Stimulated activated CD4-positive, alpha-beta T cell treated with anti-CD3 and anti-CD28 coated beads, Interleukin-1b, Interleukin-23, amount 100 ng/mL, for 48 hours (primary cell): Measurements from ENCODE around the gene RASSF8.

ENCODE experiments used
- DNase-seq: peaks from one replicate; pipeline ENCODE4 v3.0.0-alpha.2; 2020

Gene RASSF8, protein sequence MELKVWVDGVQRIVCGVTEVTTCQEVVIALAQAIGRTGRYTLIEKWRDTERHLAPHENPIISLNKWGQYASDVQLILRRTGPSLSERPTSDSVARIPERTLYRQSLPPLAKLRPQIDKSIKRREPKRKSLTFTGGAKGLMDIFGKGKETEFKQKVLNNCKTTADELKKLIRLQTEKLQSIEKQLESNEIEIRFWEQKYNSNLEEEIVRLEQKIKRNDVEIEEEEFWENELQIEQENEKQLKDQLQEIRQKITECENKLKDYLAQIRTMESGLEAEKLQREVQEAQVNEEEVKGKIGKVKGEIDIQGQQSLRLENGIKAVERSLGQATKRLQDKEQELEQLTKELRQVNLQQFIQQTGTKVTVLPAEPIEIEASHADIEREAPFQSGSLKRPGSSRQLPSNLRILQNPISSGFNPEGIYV

DNA sequence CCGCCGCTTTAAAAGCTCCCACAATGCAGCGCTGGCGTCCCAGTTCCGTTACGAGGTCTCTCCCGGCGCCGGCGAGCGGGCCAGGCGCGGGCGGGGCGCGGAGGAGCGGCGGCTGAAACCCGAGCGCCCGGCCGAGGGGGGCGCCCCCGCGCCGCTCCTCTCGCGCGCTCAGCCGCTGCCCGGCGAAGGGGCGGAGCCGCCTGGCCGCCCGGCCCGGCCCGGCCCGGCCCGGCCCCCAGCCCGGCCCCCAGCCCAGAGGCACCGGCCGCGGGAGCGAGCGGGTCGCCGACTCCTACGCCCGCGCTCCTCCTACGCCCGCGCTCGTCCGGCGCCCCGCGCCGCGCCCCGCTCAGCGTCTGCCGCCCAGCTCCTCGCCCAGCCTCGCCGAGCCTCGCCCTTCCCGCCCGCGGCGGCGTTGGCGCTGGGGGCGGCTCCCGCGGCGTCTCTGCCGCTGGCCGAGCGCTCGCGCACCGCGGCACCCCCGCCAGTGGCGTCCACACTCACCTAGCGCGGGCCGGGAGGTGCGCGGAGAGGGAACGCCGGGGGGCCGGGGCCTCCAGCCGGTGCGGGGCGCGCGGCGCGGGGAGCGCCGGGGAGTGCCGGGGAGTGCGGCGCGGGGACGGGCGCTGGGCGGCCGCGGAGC, at the start of gene RASSF8:
TSS of gene RASSF8 (plus strand) at position 255 of the 643 bp plus-strand sequence. CDS start 96,662 bp downstream, outside the sequence.
- DNase-seq = peak; percentile 17

DNA sequence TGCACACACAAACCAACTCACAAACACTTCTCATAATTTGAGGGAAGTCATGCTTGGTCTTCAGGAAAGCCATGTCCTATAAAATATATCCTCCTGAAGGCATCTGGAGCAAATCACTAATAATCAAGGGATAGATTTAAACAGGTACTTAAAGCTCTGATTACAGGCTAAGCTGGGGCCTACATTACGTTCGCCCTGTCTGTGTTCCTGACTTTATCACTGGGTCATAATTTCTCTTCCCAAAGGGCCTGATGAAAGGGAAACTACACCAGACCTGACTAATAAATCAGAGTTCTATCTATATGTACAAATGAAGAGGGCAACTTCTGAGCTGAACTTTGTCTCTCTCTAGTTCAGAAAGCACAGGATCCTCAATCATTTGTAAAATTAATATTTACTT, 43.9 kb upstream of the RASSF8 start:
- DNase-seq = no peak

DNA sequence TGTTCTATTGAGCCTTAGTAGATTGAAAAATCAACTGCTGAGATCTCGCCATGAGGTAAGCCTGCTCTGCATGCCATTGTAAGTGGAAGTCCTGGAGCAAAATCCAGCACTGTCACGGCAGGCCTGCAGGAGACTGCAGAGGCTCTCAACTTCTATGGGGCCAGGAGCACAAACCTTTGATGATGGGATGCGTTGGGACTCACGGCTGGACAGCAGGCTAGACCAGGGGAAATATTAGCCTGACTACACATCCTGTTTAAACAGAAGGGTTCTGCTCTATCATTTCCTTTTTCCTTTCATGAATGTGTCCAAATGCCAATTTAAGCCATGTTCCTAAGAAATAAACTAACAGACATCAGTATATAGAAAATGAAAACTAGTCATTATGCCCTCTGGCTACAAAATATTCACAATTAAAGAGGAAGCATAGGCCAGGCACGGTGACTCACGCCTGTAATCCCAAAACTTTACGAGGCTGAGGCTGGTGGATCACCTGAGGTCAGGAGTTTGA, 33.9 kb upstream of the RASSF8 start:
- DNase-seq = no peak

DNA sequence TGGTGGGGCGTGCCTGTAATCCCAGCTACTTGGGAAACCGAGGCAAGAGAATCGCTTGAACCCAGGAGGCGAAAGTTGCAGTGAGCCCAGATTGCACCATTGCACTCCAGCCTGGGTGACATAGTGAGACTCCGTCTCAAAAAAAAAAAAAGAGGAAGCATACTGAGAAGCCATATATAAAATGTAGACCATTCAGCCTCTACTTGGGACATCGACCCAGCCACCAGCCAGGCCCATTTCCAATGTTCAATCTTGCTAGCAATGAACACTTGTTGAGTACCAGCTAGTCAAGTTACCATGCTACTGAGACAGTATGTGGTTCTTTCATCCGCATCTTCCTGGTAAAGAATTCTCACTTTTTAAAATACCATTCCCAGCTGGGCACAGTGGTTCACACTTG, 33.4 kb upstream of the RASSF8 start:
- DNase-seq = no peak

DNA sequence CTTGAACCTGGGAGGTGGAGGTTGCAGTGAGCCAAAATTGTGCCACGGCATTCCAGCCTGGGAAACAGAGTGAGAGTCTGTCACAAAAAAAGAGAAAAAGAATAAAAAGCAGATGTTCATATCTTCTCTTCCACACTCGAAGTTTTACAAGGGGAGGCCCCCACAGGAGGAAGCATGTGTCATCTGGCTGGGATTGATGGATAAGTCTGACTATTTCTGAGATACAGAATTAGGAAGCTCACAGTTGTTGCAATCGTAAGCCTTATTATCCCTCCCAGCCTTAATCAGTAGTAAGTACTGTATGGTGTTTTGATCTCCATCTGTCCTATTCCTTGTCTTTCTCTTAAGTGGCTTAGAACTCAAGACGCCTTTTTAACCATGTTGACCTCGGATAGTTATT, 31.9 kb upstream of the RASSF8 start:
- no peak for DNase-seq

DNA sequence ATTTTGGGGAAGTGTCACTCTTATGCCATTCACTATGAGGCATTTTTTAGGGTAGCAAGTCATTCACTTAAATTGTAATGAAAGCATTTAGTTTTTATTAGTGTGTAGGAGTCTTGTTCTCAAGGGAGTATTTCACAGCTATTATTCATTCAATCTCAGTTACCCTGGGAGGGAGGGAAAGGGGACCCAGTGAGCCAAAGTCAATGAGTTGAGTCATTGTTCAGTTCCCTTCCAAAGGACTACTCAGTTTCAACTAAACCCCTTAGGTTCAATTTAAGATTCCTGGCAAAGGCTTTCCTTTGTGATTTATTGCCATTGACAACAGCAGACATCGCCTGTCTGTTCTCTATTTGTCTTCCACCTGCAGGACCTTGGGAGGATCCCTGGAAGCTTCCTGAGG, 29.3 kb upstream of the RASSF8 start:
- DNase-seq = no peak

DNA sequence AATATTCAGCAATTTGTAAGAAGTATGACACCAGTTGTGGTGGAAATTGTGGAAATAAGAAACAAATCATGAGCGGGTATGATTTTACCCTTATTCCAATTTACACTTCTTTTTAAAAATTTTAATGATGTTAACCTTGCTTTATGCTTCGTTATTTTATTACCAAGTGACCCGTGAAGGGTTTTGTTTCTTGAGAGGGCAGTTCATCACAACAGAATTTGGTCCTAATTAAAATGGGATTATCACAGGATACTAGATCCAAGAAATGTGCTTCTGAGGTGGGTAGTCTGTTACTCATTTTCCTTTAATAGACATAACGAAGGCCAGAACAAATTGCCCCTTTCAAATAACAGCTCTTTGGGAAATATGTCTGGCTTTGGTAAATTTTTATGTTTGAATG, 25.5 kb upstream of the RASSF8 start:
- no peak for DNase-seq

DNA sequence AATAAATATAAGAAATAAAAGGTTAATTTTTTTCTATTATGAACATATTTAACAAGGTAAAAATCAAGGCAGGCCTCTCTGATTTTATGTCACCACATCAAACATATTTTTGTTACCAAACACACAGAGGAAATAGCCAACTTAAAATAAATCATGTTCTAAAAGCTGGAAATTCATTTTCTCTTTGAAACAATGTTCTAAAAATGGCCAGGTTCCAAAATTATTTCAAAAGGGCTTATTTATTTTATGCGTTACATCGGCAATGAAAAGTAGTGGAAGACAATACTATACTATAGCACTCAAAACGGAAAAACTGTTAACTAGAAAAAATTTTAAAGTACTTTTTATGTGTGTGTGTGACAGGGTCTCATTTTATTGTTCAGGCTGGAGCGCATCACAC, 24.0 kb upstream of the RASSF8 start:
- no peak for DNase-seq

DNA sequence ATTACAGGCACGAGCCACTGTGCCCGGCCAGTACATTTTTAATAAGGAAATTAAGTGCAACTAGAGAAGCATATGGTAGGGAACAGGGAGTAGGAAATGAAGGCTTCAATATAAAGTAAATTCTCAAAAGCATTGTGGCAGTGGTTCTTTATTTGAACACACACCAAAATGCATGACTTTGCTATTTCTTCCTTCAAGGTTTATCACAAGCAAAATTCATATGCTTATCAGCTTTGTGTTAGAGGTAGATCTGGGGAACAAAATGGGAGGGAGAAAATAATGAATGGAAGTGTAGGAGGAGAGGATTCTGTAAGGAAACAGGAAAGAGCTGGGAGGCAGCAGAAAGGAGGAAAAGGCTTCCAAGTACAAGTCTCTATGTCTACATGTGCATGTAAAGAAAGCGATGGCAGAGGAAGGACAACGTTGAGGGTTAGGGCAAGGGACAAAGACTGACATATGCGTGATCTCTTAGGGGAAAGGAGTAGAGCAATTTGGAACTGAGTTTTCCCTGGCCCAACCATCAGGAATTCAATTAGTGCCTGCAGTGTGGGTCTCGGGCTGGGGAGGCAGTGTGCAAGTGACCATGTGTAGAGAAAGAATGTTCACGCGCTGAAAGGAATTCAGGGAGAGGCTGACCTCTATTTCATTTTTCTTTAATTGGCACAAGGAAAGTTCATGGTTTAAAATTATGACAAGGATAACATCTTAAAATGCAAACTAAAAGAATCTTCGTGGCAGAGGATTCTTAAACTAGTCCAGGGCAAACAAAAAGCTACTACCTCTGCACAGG, 22.9 kb upstream of the RASSF8 start:
- DNase-seq = no peak

DNA sequence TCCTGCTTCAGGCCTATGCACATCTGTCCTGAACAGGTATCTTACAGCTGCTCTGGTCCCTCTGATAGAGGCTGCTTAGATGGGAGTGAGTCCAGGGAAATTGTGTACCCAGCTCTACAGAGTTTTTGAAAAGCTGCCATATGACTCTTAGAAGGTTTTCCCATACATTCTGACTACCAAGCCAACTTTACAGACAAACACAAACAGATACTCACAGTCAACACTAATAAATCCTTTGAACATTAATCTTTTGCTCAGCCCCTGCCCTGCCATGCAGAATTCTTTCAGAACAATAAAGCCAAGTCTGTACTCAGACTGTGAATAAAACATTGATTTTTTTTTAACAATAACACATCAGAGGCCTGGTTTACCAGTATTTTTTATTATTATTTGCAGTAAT, 21.4 kb upstream of the RASSF8 start:
- DNase-seq = no peak

DNA sequence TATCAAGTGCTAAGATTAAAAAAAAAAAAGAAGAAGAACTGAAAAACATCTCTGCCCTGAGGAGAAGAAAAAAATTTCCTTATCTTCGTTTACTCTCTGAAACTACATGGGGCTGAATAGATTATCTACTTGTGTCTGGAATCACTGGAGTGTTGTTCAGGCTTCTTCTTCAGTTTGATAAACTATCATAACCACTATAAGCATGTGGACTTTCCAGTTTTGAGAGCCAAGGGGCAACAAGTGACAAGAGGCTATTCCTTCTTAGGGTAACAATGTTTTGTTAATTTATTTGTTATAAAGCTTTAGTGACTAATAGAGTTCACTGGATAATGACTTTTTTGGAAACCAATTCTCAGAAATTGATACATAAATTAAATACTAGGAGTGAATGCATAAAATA, 19.9 kb upstream of the RASSF8 start:
- no peak for DNase-seq

DNA sequence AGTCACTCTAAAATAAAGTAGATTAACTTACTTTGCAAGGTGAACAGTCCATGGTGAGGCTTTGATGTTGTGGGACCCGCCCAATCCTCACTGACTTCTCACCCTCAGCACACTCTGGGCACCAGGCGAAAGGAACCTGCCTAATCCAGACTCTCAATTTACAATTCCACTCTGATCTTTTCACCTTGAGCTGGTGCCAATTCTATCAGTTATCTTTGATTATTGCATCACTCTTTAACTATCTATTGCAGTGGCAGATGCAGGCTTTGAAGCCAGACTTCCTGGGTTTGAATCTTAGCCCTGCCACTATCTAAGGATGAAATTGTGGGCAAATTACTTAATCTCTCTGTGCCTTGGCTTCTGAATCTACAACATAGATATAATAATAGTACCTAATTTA, 18.9 kb upstream of the RASSF8 start:
- DNase-seq = no peak

DNA sequence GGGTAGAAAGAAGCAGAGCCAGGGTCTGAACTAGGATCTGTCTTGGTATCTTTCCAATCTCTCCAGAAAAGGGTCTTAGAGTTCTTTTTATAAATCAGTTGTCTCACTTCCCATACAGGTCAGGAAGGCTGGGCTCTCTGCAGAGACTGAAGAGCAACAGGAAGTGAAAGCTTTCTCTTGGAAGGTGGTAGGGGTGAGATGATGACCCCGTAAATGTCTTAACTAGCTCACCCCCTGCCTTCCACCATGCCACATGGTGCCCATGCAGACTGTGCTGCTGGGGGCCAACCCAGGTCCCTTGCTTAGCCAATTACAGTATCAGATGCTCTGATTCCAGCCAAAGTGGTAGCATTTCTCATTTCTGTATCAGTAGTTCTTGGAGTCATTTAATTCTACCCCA, 17.6 kb upstream of the RASSF8 start:
- DNase-seq = no peak

DNA sequence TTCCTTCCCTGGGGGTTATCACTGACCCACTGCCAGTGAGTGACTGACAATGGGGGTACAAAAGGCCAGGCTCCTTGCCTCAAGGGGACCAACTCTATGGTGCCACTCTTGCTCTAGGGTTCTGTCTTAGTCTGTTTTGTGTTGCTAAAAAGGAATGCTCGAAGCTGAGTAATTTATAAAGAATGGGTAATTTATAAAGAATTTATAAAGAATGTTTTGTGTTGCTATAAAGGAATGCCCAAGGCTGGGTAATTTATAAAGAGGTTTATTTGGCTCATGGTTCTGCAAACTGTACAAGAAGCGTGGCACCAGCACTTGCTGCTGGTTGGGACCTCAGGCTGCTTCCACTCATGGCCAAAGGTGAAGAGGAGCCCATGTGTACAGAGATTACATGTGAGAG, 15.8 kb upstream of the RASSF8 start:
- no peak for DNase-seq

DNA sequence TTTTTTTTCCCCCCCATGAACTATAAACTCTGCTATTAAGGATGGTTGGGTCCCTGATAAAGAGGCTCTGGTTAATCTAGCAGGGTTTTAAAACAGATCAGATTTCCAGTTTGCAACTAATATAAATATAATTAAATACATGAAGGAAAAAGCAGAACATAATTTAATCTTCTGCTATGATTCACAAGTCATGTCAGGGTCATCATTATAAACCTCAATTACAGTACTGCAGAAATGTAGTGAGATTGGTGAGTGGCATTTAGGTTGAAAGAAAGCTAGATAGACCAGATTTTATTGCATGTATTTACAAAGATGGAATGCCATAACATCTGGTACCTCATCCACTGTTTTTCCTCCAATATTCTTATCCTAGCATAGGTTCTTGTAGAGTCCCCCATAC, 14.5 kb upstream of the RASSF8 start:
- DNase-seq = no peak

DNA sequence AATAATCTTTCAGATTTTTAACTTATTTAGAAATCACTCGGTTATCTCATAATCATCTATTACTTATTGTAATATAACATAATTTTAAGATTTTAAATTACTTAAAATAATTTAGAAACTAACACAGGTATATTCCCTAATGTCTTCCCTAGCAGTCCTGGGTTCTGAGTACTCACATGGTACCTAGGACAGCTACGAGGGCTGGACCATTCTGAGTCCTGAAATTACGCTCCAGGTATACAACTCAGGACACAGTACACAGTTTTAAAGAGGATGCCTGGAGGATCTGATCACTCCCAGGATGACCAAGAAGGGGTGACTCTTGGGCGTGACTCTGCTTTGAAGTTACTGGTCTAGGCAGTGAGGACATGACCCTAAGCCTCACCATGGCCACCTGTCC, 9.1 kb upstream of the RASSF8 start:
- DNase-seq = no peak

DNA sequence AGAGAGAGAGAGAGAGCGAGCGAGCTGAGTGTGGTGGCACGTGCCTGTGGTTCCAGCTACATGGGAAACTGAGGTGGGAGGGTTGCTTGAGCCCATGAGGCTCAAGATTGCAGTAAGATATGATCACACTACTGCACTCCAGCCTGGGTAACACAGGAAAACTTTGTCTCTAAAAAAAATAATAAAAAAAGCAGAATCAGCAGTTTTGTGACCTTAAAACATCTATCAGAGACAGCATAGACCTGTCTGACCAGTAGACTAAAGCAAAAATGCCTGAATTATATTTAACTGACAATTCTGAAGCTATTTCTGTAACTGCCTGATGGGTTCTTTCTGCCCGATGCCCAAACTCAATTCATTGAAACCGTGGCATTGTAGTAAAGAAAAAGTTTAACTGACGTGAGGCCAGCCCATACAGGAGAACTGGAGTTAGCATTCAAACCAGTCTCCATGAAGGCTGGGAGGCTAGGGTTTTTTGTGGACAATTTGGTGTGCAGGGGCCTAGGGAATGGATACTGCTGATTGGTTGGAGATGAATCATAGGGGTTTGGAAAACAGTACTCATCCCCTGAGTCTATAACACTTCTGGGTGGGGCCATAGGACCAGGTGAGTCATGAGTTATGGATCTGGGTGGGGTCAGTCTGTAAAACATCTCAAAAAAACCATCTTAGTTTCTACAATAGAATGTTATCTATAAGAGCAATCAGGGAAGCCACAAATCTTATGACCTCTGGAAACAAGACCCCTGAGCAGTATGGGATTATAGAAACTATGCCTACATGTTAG, 8.0 kb upstream of the RASSF8 start:
- DNase-seq = no peak

DNA sequence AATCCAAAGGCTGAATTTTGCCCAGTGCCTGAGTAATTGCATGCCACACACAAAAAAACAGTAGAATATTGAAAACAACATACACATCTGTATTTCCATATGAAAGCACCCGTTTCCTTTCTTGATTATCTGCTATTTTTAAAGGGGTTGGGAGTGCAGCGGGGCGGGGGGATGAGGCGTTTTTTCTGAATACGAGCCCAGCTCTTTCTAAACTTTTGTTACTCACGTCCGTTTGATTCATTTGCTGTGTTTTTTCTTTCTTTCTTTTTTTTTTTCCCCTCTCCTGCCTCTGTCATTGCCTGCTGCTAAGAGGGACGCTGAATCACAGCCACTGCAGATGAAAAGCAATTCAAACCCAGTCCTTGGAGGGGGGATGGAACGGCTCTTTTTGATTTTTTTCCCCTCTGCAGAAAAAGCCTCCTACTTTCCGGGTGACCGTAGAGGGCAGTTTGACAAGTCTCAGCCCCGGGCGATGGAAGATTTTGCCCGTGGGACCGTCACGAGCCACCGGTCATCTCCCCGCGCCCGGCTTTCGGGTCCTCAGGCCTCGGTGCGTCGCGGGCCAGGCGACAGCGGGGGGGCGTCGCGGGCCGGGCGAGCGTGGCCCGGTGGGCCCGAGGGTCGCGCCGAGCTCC, 572 bp upstream of the RASSF8 start:
- DNase-seq = peak; percentile 2

DNA sequence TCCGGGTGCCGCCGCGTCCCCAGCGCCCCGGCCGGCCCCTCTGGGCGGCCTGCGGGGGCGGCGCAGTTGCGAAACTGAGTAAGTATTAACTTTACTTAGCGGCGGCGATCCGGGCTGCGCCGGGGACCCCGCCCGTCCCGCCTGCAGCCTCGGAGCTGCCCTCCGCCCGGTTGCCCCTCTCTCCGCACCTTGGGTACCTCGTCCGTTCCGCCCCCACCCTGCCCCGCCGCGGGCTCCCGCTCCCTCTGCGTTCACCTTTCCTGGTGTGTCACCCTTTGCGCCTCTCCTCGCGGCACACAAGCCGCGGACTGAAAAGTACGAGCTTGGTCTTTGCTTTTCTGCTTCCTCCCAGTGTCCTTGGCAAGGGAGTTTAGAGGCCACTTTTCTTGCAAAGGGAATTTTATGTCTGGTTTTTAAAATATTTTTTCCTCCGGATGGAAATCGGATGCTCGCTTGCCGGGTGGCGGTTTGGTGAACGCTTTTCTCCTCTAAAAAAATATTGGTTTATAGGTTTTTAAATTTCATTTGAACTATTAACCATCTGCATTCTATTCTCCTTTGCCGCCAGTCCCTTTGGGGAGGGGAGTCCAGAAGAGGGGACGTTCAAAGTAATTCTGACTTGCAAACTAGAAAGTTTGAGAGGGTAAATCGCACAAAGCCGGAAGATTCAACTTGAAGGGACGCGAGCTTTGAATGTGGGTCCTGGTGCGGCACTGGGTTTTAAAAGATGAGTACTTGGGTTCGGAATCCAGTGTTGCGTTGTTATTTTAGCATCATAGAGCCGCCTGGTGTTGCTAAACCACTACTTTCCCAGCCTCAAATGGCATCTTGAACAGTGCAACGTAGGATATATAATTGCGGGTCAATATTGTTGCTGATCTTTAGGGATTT, 834 bp downstream of the RASSF8 start:
- DNase-seq = peak; percentile 19

DNA sequence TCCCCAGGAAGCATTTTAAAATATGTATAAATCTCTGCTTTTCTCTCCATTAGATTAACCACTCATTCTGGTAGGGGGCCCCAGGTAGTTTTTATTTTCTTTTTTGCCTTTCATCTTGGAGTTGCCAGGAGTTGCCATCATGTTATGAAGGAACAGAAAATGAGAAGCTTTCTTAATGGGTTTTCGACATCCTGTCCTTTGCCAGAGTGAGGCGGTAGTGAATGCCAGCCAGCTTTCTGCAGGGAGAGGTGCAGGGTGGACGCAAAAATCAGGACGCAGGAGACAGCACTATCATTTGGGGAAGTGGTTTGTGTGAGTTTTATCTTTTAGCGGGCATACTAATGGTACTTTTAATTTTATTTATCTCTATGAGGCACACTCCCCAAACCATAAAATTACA, 1.7 kb downstream of the RASSF8 start:
- no peak for DNase-seq

DNA sequence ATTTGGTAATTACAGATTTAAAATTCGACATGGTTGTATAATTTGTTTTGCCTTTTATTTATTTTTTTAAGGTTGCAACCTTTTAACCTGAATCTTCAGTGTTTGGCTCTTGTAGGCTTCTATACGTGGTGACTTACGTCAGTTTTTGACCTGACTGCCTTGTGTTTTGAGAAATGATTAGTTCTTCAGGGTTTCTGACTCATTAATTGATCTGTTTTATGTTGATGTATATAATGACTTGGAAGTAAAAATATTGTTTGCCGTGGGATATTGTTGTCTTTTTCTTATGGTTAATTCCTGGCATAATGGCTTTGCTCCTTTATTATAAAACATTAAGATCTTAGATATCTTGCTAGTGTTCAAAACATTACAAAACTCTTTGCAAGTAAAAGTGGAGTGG, 2.5 kb downstream of the RASSF8 start:
- DNase-seq = no peak
